Measurements from ENCODE around the gene GPC6.

GRCh38 chr13:93256998-93257397 lies 30.4 kb downstream of the GPC6 start:
- TF ChIP-seq CTCF (IDR thresholded peaks at IDR 0.05; ENCODE audit: low read depth, low read length): no peak
- TF ChIP-seq EZH2phosphoT487 (IDR thresholded peaks at IDR 0.05; ENCODE audit: low read depth): no peak
